NCI-H226 (cell line): ENCODE measurements around the gene APOA1.

Experiments
- DNase-seq: peaks from one replicate; pipeline ENCODE4 v3.0.0-alpha.2; 2015

Gene APOA1

DNA sequence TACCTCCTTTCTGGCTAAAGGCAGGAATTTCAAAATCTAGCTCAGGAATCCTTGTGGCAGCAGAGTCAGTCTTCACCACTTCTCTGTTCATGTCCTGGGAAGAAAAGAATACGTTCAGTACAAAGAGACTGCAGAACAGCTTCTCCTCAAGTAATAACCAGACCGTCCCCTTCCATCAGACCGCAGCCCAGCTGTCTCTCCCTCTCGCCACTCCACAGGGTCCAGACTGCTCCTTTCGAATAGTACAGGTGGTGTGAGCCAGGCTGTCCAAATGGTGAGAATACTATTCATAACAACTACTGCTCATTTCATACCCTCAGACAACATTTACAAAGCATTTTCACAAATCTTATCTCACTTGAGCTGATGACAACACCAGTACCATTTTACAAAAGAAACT is 50.5 kb downstream of the APOA1 start:
- no peak for DNase-seq

DNA sequence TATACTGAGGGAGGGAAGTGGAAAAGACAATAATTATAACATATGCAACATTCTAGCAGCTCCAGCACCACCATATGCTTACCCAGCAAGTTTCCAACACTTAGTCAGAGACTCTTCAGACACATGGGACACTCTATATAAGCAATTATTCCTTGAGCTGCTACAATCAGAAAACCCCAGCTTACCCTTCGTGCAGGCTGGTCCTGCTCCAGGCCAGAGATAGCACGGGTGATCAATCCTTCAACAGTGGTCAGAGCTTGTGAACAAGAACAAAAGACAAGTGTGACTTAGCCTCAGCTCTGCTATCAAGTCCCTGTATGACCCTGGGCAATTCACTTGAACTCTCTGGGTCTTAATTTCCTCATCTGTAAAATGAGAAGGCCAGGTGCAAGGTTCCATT is 51.1 kb downstream of the APOA1 start:
- DNase-seq, result no peak
